Tibial artery (tissue), 4 donors: ENCODE measurements around the gene FKBP8.

Source experiments
- DNase-seq, 2 donors: peaks; one replicate each; pipeline ENCODE4 v3.0.0-alpha.2; 2019
- H3K27ac ChIP-seq, 2 donors: fragments of 200-600 bp; sonication (generic) in 1 of 2; 1 replicate in 1 of 2; 2 replicates in 1 of 2; pipeline ENCODE4 v1.5.1; 2018 to 2019; ENCODE audit warnings: mild to moderate bottlenecking in 1 of 2
- H3K27me3 ChIP-seq, 2 donors: fragments of 200-600 bp; sonication (generic) in 1 of 2; one replicate each; pipeline versions ENCODE4 v1.5.1 to v1.6.0; 2016 to 2019
- H3K36me3 ChIP-seq, 3 donors: fragments of 200-600 bp; sonication (generic) in 2 of 3; one replicate each; pipeline ENCODE4 v1.5.1; 2016 to 2019; ENCODE audit warnings: mild to moderate bottlenecking in 2 of 3
- H3K4me1 ChIP-seq, 4 donors: fragments of 200-600 bp; sonication (generic) in 2 of 4; 1 replicate in 3 of 4; 2 replicates in 1 of 4; pipeline ENCODE4 v1.5.1; 2016 to 2019
- H3K4me3 ChIP-seq, 2 donors: fragments of 200-600 bp; sonication (generic) in 1 of 2; 1 replicate in 1 of 2; 2 replicates in 1 of 2; pipeline ENCODE4 v1.5.1; 2018 to 2019; ENCODE audit warnings: mild to moderate bottlenecking in 2 of 2
- H3K9me3 ChIP-seq, 3 donors: fragments of 200-600 bp; sonication (generic) in 1 of 3; one replicate each; pipeline ENCODE4 v1.5.1; 2016 to 2019
- CTCF ChIP-seq, 2 experiments: fragments of 200-600 bp in 1 of 2; fragments of 450-650 bp in 1 of 2; IDR thresholded peaks; one replicate each; pipeline ENCODE4 v1.5.1; 2017 to 2019; ENCODE audit warnings: antibody characterized with exemption in 2 of 2, mild to moderate bottlenecking in 1 of 2, moderate library complexity in 1 of 2
- intact Hi-C: fragments of 100-400 bp; cut with DNase I; formaldehyde crosslinking; loops from one replicate; pipeline ENCODE4 v1.15.0; 2023; ENCODE audit warnings: low total_unique reads

Gene FKBP8

DNA sequence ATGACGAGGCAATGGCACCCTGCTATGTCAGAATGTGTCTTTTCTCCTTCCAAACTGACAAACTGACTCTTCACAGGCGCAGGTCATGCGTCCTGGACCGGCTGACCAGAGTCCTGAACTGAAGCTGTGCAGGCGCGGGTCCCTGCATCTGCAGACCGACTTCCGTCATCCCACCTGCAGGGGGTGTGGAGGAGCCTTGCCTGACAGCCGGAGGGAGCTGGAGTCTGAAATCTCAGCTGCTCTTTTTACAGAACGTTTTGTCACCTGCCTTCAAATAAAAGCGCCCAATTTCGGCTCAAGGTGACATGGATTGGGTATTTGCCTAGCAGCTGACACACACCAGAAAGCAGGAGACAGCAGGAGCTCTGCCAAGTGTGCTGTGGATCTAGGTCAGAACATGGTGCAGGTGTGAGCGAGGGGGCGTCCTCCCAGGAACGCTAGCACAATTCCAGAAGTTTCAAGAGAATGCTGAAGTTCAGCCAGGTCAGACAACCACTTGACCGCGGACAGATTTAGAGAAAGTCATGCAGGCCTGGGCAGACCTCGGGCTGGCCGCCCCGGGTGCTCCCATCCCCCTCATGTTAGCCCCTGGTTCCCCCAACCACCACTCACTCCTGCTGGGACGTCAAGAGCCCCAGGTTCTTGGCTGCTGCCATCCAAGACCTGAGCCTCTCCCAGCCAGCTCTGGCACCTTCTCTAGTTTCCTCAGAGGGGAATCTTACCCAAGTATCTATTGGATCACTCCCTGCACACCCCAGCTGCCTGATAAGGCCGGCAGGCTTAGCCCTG is 54.3 kb downstream of the FKBP8 start:
- intact Hi-C loops, result no loop called here
- no peak overlapping the region for H3K4me3 ChIP-seq
- H3K27ac ChIP-seq, result no peak overlapping the region
- no peak for DNase-seq
- H3K27me3 ChIP-seq, result no peaks in the 10 kb centered on the region
- H3K36me3 ChIP-seq, result no peaks in the 10 kb centered on the region
- H3K9me3 ChIP-seq, result no peaks in the 10 kb centered on the region
- peaks cover 0 to 77% (median 51%) of the 10 kb centered on the region in 4 donors for H3K4me1 ChIP-seq
- peak in 1 of 2 experiments; percentile 20 for TF ChIP-seq CTCF (IDR thresholded peaks at IDR 0.05)

DNA sequence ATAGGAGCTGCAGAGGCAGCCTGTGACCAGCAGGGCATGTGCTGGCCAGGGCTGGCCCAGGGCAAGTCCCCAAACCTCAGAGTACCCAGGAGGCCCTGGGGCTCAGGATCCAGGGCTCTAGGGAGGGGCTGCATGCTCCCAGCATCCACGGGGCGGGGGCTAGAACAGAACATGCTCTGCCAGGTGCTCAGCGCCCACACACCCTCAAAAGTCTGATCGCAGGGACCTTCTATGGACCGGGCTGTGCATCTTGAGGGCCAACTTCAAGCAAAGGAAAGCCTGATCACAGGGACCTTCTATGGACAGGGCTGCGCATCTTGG is 55.0 kb downstream of the FKBP8 start:
- TF ChIP-seq CTCF (IDR thresholded peaks at IDR 0.05), result no peak
- Histone ChIP-seq H3K27me3 (no peaks in the 10 kb centered on the region), H3K27ac (no peak overlapping the region), H3K9me3 (no peaks in the 10 kb centered on the region), H3K4me1 (peaks cover 0 to 77% (median 49%) of the 10 kb centered on the region in 4 donors), H3K4me3 (no peak overlapping the region), H3K36me3 (no peaks in the 10 kb centered on the region)
- no peak for DNase-seq
- intact Hi-C loops, result no loop called here

- Histone ChIP-seq H3K27ac (no peak overlapping the region), H3K4me1 (peaks cover 0 to 77% (median 51%) of the 10 kb centered on the region in 4 donors)
- intact Hi-C loops, result no loop called here
These were observed 55.6 kb downstream of the FKBP8 start for GRCh38 chr19:18487576-18488402.

GRCh38 chr19:18486746-18487145 is 56.6 kb downstream of the FKBP8 start:
- H3K36me3 ChIP-seq, result no peaks in the 10 kb centered on the region
- H3K27ac ChIP-seq, result no peak overlapping the region
- H3K27me3 ChIP-seq, result no peaks in the 10 kb centered on the region
- intact Hi-C loops, result no loop called here
- DNase-seq, result no peak
- TF ChIP-seq CTCF (IDR thresholded peaks at IDR 0.05), result no peak
- no peak overlapping the region for H3K4me3 ChIP-seq
- H3K4me1 ChIP-seq, result peaks cover 0 to 76% (median 51%) of the 10 kb centered on the region in 4 donors
- no peaks in the 10 kb centered on the region for H3K9me3 ChIP-seq

More at GRCh38 chr19:18487576-18488402, 55.6 kb downstream of the FKBP8 start:
- no peak overlapping the region for H3K4me3 ChIP-seq
- no peaks in the 10 kb centered on the region for H3K9me3 ChIP-seq
- peak in 1 of 2 experiments; percentile 12 for TF ChIP-seq CTCF (IDR thresholded peaks at IDR 0.05)
- no peak for DNase-seq
- no peaks in the 10 kb centered on the region for H3K36me3 ChIP-seq
- H3K27me3 ChIP-seq, result no peaks in the 10 kb centered on the region

DNA sequence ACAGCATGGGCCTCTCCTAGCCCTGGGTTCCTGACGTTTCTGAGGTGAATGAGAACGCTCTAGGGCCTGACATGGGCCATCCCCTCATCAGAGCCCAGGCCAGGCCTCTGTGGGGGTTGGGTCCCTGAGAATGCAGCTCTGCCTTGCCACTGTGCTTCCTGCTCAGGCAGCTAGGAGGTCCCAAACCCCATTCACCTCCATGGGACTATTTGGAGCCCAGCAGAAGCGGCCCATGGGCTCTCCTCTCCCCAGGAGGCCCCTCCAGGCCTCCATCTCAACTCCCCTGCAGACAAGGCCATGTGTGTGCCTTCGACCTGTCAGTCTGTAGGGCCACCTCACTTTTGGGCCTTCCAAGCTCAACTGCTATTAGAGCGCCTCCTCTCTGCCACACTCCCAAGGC is 58.4 kb downstream of the FKBP8 start:
- no peaks in the 10 kb centered on the region for H3K27me3 ChIP-seq
- no peak for TF ChIP-seq CTCF (IDR thresholded peaks at IDR 0.05)
- H3K27ac ChIP-seq, result no peak overlapping the region
- intact Hi-C loops, result no loop called here
- H3K9me3 ChIP-seq, result no peaks in the 10 kb centered on the region
- H3K4me3 ChIP-seq, result no peak overlapping the region
- no peaks in the 10 kb centered on the region for H3K36me3 ChIP-seq
- peaks cover 0 to 94% (median 58%) of the 10 kb centered on the region in 4 donors for H3K4me1 ChIP-seq
- DNase-seq, result no peak
